C4-2B (cell line): ENCODE measurements around the gene PDE2A.

Source experiments
- CTCF ChIP-seq: fragments of 450-650 bp; conservative IDR thresholded peaks from 2 replicates; pipeline ENCODE4 v1.5.1; 2017; ENCODE audit warnings: mild to moderate bottlenecking
- ZFX ChIP-seq: fragments of 450-650 bp; IDR thresholded peaks from 2 replicates; pipeline ENCODE4 v1.6.1; 2017

GRCh38 chr11:72635933-72636332 lies 38.3 kb downstream of the PDE2A start:
- TF ChIP-seq CTCF = no peak
- no peak for TF ChIP-seq ZFX
